A549 (cell line): ENCODE data around the gene PROSER3.
A peak's percentile ranks its signal among the peaks of the same experiment; 100 is the strongest.

Experiments
- CHD4 ChIP-seq: fragments of 200-600 bp; sonication (generic); IDR thresholded peaks from 2 replicates; pipeline ENCODE4 v1.6.1; 2016; ENCODE audit warnings: antibody characterized with exemption, mild to moderate bottlenecking, borderline replicate concordance
- CTCF ChIP-seq: fragments of >200 bp; sonication (Bioruptor Twin); formaldehyde crosslinking; IDR thresholded peaks from 3 replicates; pipeline ENCODE4 v1.5.1; 2016
- EP300 ChIP-seq, 2 experiments: fragments of >200 bp; sonication (Bioruptor Twin); formaldehyde crosslinking; IDR thresholded peaks; 2 replicates in 1 of 2; 3 replicates in 1 of 2; pipeline ENCODE4 v1.6.1; 2016 to 2017
- MAX ChIP-seq: IDR thresholded peaks from 2 replicates; pipeline ENCODE4 v1.6.1; 2012
- MAZ ChIP-seq: fragments of 150-350 bp; IDR thresholded peaks from 2 replicates; pipeline ENCODE4 v1.6.1; 2014; ENCODE audit warnings: antibody characterized with exemption, low read depth, low read length, borderline replicate concordance
- MYC ChIP-seq: IDR thresholded peaks from 2 replicates; pipeline ENCODE4 v1.6.1; 2012; ENCODE audit warnings: mild to moderate bottlenecking, inconsistent platforms, low read length, improper control_type of control experiment, borderline replicate concordance
- NFE2L2 ChIP-seq: fragments of 150-350 bp; conservative IDR thresholded peaks from 2 replicates; pipeline ENCODE4 v1.6.1; 2014; ENCODE audit warnings: low read length
- SMC3 ChIP-seq: fragments of >200 bp; sonication (Bioruptor Twin); formaldehyde crosslinking; IDR thresholded peaks from 3 replicates; pipeline ENCODE4 v1.6.1; 2018; ENCODE audit warnings: inconsistent platforms

- TF ChIP-seq NFE2L2 (peak; percentile 16; the same call in 1 of the 2 replicates), MAX (peak; percentile 86), MAZ (0 out of 2 replicates have a peak, but pooled peaks have one; percentile 9), EP300 (IDR thresholded peaks at IDR 0.05) (no peak), CTCF (peak; percentile 46), MYC (peak; percentile 70; the same call in 1 of the 2 replicates), CHD4 (no peak), SMC3 (peak; percentile 52; the same call in 2 of the 3 replicates)
These were observed 13.3 kb upstream of the PROSER3 start for GRCh38 chr19:35744430-35745327.
